HG03039 (cell line): ENCODE results near the gene ASPHD1.
"Not testable (repeated sequence)": the region's sequence is repeated elsewhere in the genome, so short reads cannot be mapped to it uniquely, and the experiment has no call there.

Source experiments
- ATAC-seq: cut with Tn5 transposase; IDR thresholded peaks from one replicate; pipeline ENCODE4 v1.9.1; 2021; ENCODE audit warnings: mild to moderate bottlenecking, moderate library complexity; ENCODE audit not compliant: unreplicated experiment

Gene ASPHD1

GRCh38 chr16:29906520-29907244, 6.4 kb downstream of the ASPHD1 start:
- ATAC-seq, result no peak

GRCh38 chr16:29907973-29908372, 7.7 kb downstream of the ASPHD1 start:
- no peak for ATAC-seq

- no peak for ATAC-seq
Measured at GRCh38 chr16:29908719-29909220, 8.5 kb downstream of the ASPHD1 start.

GRCh38 chr16:29909391-29909790, 9.1 kb downstream of the ASPHD1 start:
- no peak for ATAC-seq

GRCh38 chr16:29909851-29910250, 9.6 kb downstream of the ASPHD1 start:
- not testable (repeated sequence) for ATAC-seq

- no peak for ATAC-seq
Measured at GRCh38 chr16:29910819-29911675, 10.8 kb downstream of the ASPHD1 start.

GRCh38 chr16:29911676-29912010, 11.4 kb downstream of the ASPHD1 start:
- no peak for ATAC-seq

GRCh38 chr16:29912087-29912486, 11.8 kb downstream of the ASPHD1 start:
- ATAC-seq, result no peak

- ATAC-seq, result no peak
Measured at GRCh38 chr16:29913514-29913913, 13.2 kb downstream of the ASPHD1 start.

- ATAC-seq, result no peak
Measured at GRCh38 chr16:29915590-29916247, 15.4 kb downstream of the ASPHD1 start.

GRCh38 chr16:29916979-29917378, 16.7 kb downstream of the ASPHD1 start:
- ATAC-seq, result no peak

- ATAC-seq, result no peak
Measured at GRCh38 chr16:29920288-29921033, 20.2 kb downstream of the ASPHD1 start.

GRCh38 chr16:29921034-29921385, 20.7 kb downstream of the ASPHD1 start:
- no peak for ATAC-seq

GRCh38 chr16:29922326-29922725, 22.0 kb downstream of the ASPHD1 start:
- no peak for ATAC-seq

- ATAC-seq, result no peak
Measured at GRCh38 chr16:29922986-29923501, 22.8 kb downstream of the ASPHD1 start.

GRCh38 chr16:29925105-29925756, 24.9 kb downstream of the ASPHD1 start:
- no peak for ATAC-seq

- ATAC-seq, result peak; percentile 88
Measured at GRCh38 chr16:29925781-29926710, 25.8 kb downstream of the ASPHD1 start, which contains the start of gene KCTD13. Gene KCTD13, minus strand, starts transcription at chr16:29926226. Its CDS starts 193 bp downstream, at chr16:29926033.

GRCh38 chr16:29926711-29927052, 26.4 kb downstream of the ASPHD1 start:
- no peak for ATAC-seq
